Ascending aorta (tissue), 2 donors: Measurements from ENCODE around the gene NAT16. TPM values are rescaled to one million over a fixed set of nuclear protein-coding genes. Genes with fewer than 3 reads are reported as not detected.
A peak's percentile ranks its signal among the peaks of the same experiment; 100 is the strongest.

Experiments used
- DNase-seq, 2 donors: peaks; one replicate each; pipeline ENCODE4 v3.0.0-alpha.2; 2019; ENCODE audit warnings: low spot score in 2 of 2
- H3K27ac ChIP-seq, 2 donors: fragments of 200-600 bp; sonication (generic); one replicate each; pipeline ENCODE4 v1.5.1; 2016 to 2017; ENCODE audit warnings: mild to moderate bottlenecking in 1 of 2
- H3K27me3 ChIP-seq: fragments of 200-600 bp; sonication (generic); one replicate; pipeline ENCODE4 v1.5.1; 2017
- H3K36me3 ChIP-seq, 2 donors: fragments of 200-600 bp; sonication (generic); one replicate each; pipeline ENCODE4 v1.5.1; 2016
- H3K4me1 ChIP-seq, 2 donors: fragments of 200-600 bp; sonication (generic); one replicate each; pipeline ENCODE4 v1.5.1; 2016 to 2017; ENCODE audit warnings: mild to moderate bottlenecking in 1 of 2
- H3K4me3 ChIP-seq, 2 donors: fragments of 200-600 bp; sonication (generic); one replicate each; pipeline ENCODE4 v1.5.1; 2016 to 2017; ENCODE audit warnings: mild to moderate bottlenecking in 1 of 2
- H3K9me3 ChIP-seq, 2 donors: fragments of 200-600 bp; sonication (generic); one replicate each; pipeline ENCODE4 v1.5.1; 2016
- CTCF ChIP-seq, 3 experiments: fragments of 200-600 bp in 2 of 3; fragments of 450-650 bp in 1 of 3; sonication (generic) in 2 of 3; IDR thresholded peaks; one replicate each; pipeline ENCODE4 v1.5.1; 2016 to 2019; ENCODE audit warnings: antibody characterized with exemption in 3 of 3, mild to moderate bottlenecking in 1 of 3, moderate library complexity in 1 of 3
- intact Hi-C: fragments of 100-400 bp; cut with DNase I; formaldehyde crosslinking; loops from one replicate; pipeline ENCODE4 v1.15.1; 2023
- total RNA-seq: library from RNA; depleted of rRNA; stranded (reverse); fragments of >200 nt; gene quantifications from one replicate; pipeline ENCODE4 v1.1.0, GENCODE V29; 2016

NAT16 gene
- total RNA-seq, 1 donor from 2014 or later: not detected

- H3K9me3 ChIP-seq: no peaks in the 10 kb centered on the region
- peak; percentile 73 to 86 (median 82) for TF ChIP-seq CTCF (IDR thresholded peaks at IDR 0.05)
- intact Hi-C loops: loop anchor here (1.0 to 2.0 kb wide), 2 partner anchors 16 to 25 kb away; partner anchors contain the start of gene AP1S1
- no peak overlapping the region for H3K4me3 ChIP-seq
- H3K4me1 ChIP-seq: peaks cover 19 to 32% of the 10 kb centered on the region in 2 donors
- H3K27me3 ChIP-seq: peaks cover 50% of the 10 kb centered on the region
- H3K27ac ChIP-seq: no peak overlapping the region
- peak in 1 of 2 donors; percentile 84 for DNase-seq
- H3K36me3 ChIP-seq: no peaks in the 10 kb centered on the region
Measured at GRCh38 chr7:101169838-101170551, 10.1 kb downstream of the NAT16 start.

DNA sequence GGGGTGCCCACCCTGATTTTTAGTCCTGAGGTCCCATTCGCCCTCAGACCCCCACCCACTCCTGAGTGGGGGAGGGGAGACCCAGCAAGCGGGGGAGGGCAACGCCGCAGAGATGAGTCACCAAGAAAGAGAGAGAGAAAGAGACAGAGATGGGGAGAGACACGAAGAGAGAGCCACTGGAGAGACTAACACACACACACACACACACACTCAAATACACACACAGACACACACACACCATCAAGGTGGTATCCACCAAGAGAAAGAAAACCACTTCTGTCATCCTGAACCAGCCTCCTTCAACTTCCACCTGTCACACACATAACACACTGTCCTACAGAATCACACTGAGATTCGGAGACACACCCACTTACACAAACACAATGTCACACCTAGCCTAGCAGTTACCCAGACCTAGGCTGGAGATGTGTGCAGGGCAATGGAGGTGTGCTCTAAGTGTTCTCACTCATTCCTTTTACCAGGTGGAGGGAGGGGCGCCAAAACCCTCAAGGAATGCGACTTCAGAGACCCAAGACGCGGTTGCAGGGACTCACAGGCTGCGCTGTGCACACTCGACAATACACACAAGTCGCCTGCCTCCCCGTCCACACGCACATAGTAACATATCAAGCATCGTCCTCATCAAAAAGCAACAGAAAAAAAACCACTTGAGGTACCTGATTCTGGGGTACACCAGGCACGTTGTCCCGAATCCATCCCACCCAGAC lies 10.8 kb downstream of the NAT16 start:
- TF ChIP-seq CTCF (IDR thresholded peaks at IDR 0.05): no peak
- intact Hi-C loops: loop anchor here (1.0 kb wide), 1 partner anchor 15 kb away; the partner anchor contains the start of gene AP1S1
- no peaks in the 10 kb centered on the region for H3K36me3 ChIP-seq
- H3K27ac ChIP-seq: no peak overlapping the region
- no peaks in the 10 kb centered on the region for H3K9me3 ChIP-seq
- H3K27me3 ChIP-seq: peaks cover 56% of the 10 kb centered on the region
- peaks cover 23 to 35% of the 10 kb centered on the region in 2 donors for H3K4me1 ChIP-seq
- no peak overlapping the region for H3K4me3 ChIP-seq
- DNase-seq: no peak

- H3K9me3 ChIP-seq: no peaks in the 10 kb centered on the region
- no peaks in the 10 kb centered on the region for H3K36me3 ChIP-seq
- intact Hi-C loops: loop anchor here (1.0 kb wide), 1 partner anchor 14 kb away; the partner anchor contains the start of gene AP1S1
- peaks cover 61% of the 10 kb centered on the region for H3K27me3 ChIP-seq
- no peak for DNase-seq
- no peak overlapping the region for H3K4me3 ChIP-seq
- H3K27ac ChIP-seq: no peak overlapping the region
- TF ChIP-seq CTCF (IDR thresholded peaks at IDR 0.05): no peak
- peaks cover 30 to 39% of the 10 kb centered on the region in 2 donors for H3K4me1 ChIP-seq
Measured at GRCh38 chr7:101168412-101169049, 11.6 kb downstream of the NAT16 start.

DNA sequence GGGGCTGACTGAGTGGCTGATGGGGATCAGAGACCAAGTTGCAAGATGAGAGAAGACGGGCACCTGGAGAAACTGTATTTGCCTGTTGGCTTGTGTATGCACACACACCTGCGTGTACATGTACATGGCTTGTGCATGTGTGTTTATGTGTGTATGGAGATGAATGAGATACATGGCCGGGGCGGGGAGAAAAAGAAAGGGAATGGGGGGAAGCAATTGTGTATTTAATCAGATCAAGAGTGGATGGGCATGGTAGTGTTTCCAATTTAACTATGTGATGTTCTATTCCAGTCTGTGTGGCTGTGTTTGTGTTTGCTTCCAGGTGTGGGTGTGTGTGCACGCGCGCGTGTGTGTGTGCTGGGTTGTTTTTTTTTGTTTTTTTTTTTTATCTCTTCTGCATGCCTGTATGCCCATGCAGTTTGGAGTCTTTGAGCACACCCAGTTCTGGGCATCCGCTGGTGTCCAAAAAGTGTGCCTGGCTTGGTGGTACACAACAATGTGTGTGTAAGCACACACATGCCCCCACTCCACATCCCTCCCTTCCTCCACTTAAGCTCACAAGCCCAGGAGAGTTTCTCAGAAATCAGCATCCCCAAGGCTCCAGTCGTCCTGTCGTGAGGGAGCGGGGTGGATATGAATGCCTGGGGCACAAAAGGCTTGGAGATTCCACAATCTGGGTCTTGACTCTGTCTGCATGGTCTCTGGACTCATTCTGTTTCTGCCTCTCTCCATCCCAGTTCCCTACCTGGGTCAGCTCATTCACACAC lies 12.3 kb downstream of the NAT16 start:
- no peak for DNase-seq
- H3K27me3 ChIP-seq: peaks cover 61% of the 10 kb centered on the region
- H3K36me3 ChIP-seq: no peaks in the 10 kb centered on the region
- no peaks in the 10 kb centered on the region for H3K9me3 ChIP-seq
- intact Hi-C loops: no loop called here
- H3K4me3 ChIP-seq: no peak overlapping the region
- H3K27ac ChIP-seq: no peak overlapping the region
- TF ChIP-seq CTCF (IDR thresholded peaks at IDR 0.05): no peak
- H3K4me1 ChIP-seq: peaks cover 33 to 39% of the 10 kb centered on the region in 2 donors
